ENCODE data around the gene GFOD1.

DNA sequence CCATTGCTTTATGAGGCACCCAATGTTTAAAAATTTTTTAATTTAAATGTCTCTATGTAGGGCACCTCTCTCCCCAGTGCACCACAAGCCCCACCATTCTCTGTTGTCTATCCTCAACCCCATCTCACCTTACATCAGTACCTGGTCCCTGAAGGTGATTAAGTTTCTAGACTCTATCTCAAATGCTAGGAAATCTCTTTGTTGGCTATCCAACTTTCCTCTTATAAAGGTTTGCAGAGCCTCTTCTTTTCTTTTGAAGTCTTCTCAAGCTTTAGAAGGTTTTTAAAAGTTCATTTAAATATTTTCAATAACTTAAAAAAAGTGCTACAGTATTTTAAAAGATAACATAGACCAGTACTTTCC lies 82.5 kb downstream of the GFOD1 start:
- TF ChIP-seq, protein P1, sequence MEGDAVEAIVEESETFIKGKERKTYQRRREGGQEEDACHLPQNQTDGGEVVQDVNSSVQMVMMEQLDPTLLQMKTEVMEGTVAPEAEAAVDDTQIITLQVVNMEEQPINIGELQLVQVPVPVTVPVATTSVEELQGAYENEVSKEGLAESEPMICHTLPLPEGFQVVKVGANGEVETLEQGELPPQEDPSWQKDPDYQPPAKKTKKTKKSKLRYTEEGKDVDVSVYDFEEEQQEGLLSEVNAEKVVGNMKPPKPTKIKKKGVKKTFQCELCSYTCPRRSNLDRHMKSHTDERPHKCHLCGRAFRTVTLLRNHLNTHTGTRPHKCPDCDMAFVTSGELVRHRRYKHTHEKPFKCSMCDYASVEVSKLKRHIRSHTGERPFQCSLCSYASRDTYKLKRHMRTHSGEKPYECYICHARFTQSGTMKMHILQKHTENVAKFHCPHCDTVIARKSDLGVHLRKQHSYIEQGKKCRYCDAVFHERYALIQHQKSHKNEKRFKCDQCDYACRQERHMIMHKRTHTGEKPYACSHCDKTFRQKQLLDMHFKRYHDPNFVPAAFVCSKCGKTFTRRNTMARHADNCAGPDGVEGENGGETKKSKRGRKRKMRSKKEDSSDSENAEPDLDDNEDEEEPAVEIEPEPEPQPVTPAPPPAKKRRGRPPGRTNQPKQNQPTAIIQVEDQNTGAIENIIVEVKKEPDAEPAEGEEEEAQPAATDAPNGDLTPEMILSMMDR (conservative IDR thresholded peaks at IDR 0.05; ENCODE audit: low read length), result no peak
- TF ChIP-seq EZH2phosphoT487 (IDR thresholded peaks at IDR 0.05; ENCODE audit: borderline replicate concordance), result no peak
